Measurements from ENCODE around the gene HTRA1. TPM values are rescaled to one million over a fixed set of nuclear protein-coding genes. Genes with fewer than 3 reads are reported as not detected.

The HTRA1 gene
- total RNA-seq, 1 experiment from 2014 or later = 0.39 TPM

GRCh38 chr10:122466951-122467381, 5.6 kb downstream of the HTRA1 start:
- Histone ChIP-seq H3K27ac (ENCODE audit: low read depth, low read length) (no peak overlapping the region), H3K36me3 (ENCODE audit: control insufficient read depth in 1 of 2, insufficient read depth in 2 of 2, low read length in 2 of 2) (no peaks in the 10 kb centered on the region), H3K9me2 (ENCODE audit: insufficient read depth) (no peaks in the 10 kb centered on the region), H3K4me1 (ENCODE audit: control insufficient read depth in 1 of 2, insufficient read depth in 2 of 2, low read length in 2 of 2) (peaks cover 7 to 13% of the 10 kb centered on the region in 2 experiments; a peak in 3 of 4 replicates), H4K20me1 (ENCODE audit: insufficient read depth) (no peaks in the 10 kb centered on the region), H2AFZ (ENCODE audit: low read depth, low read length, poor library complexity, severe bottlenecking) (no peak overlapping the region), H3K4me3 (replicated peaks in 1 of 2; ENCODE audit: low read depth in 1 of 2, low read length in 2 of 2) (no peak overlapping the region), H3K9me3 (ENCODE audit: control insufficient read depth in 1 of 2, insufficient read depth in 1 of 2, low read depth in 1 of 2, low read length in 2 of 2) (no peaks in the 10 kb centered on the region), H3K4me2 (ENCODE audit: low read length) (no peak overlapping the region), H3K27me3 (ENCODE audit: insufficient read depth, low read length) (peaks cover 32% of the 10 kb centered on the region; the same call in 1 of the 2 replicates), H3K9ac (ENCODE audit: low read length) (no peak overlapping the region), H3K79me2 (ENCODE audit: insufficient read depth, low read length) (no peaks in the 10 kb centered on the region)
- ChIA-PET RAD21 (ENCODE audit: low non-redundant PET in 1 of 2, low total read pairs in 2 of 2, uncharacterized antibody in 2 of 2, unreplicated experiment in 2 of 2) (no interaction called here), POLR2A (no interaction called here), CTCF (interaction anchor here (2.9 kb wide), 1 partner anchor 99 kb away, joined by 7 read pairs; no protein-coding TSS in a partner anchor)
- no TSS peak for BruUV-seq (replicated peaks)
- intact Hi-C loops (cut with micrococcal nuclease) = no loop called here
- ATAC-seq (no peak), DNase-seq (ENCODE audit: low read depth, low spot score) (no peak)
- TF ChIP-seq SIN3A (IDR thresholded peaks at IDR 0.05; ENCODE audit: low read depth) = no peak
- TF ChIP-seq EZH2 (IDR thresholded peaks at IDR 0.05) = no peak
- TF ChIP-seq SRF (IDR thresholded peaks at IDR 0.05; ENCODE audit: low read depth) = no peak
- TF ChIP-seq YY1 (IDR thresholded peaks at IDR 0.05; ENCODE audit: extremely low read depth, insufficient replicate concordance, low read depth, low read length) = no peak
- no peak for TF ChIP-seq ZBTB33 (IDR thresholded peaks at IDR 0.05; ENCODE audit: extremely low read depth, insufficient replicate concordance, low read length)
- no peak for TF ChIP-seq POLR2AphosphoS5 (IDR thresholded peaks at IDR 0.05; ENCODE audit: low read depth, low read length)
- TF ChIP-seq CEBPB (IDR thresholded peaks at IDR 0.05; ENCODE audit: low read depth) = no peak
- no peak for TF ChIP-seq EZH2phosphoT487 (IDR thresholded peaks at IDR 0.05; ENCODE audit: borderline replicate concordance)
- no peak for TF ChIP-seq TCF7L2 (IDR thresholded peaks at IDR 0.05; ENCODE audit: borderline replicate concordance, extremely low read depth, insufficient read depth, insufficient read length)
- no peak for TF ChIP-seq POLR2A (IDR thresholded peaks at IDR 0.05; ENCODE audit: borderline replicate concordance, extremely low read depth, insufficient read depth, insufficient read length)
- TF ChIP-seq MAX (IDR thresholded peaks at IDR 0.05) = no peak
- no peak for TF ChIP-seq FOSL1 (IDR thresholded peaks at IDR 0.05; ENCODE audit: low read depth)
- no peak for TF ChIP-seq REST (IDR thresholded peaks at IDR 0.05; ENCODE audit: low read depth)
- no peak for TF ChIP-seq RAD21 (IDR thresholded peaks at IDR 0.05; ENCODE audit: low read depth)
- TF ChIP-seq ATF3 (IDR thresholded peaks at IDR 0.05) = no peak
- TF ChIP-seq CBX3 (IDR thresholded peaks at IDR 0.05; ENCODE audit: low read depth) = no peak
- TF ChIP-seq CTCF (IDR thresholded peaks at IDR 0.05 in 2 of 3, conservative IDR thresholded peaks at IDR 0.05 in 1 of 3; ENCODE audit: borderline replicate concordance in 1 of 3, insufficient read depth in 1 of 3, low read depth in 2 of 3, low read length in 2 of 3) = no peak
- no peak for TF ChIP-seq EGR1 (IDR thresholded peaks at IDR 0.05; ENCODE audit: low read depth)
